Skeletal muscle tissue (tissue), 4 donors: Measurements from ENCODE around the gene PXMP4. TPM values are rescaled to one million over a fixed set of nuclear protein-coding genes. Genes with fewer than 3 reads are reported as not detected.

Source experiments
- H3K27ac ChIP-seq: one replicate; pipeline ENCODE4 v1.7.0; 2013; ENCODE audit warnings: mild to moderate bottlenecking, low read depth, low read length, inconsistent platforms
- H3K27me3 ChIP-seq, 3 donors: one replicate each; pipeline ENCODE4 v1.7.0; 2013; ENCODE audit warnings: low read length in 3 of 3; ENCODE audit not compliant: control insufficient read depth in 3 of 3, insufficient read depth in 3 of 3
- H3K36me3 ChIP-seq, 3 donors: one replicate each; pipeline ENCODE4 v1.7.0; 2013; ENCODE audit warnings: low read length in 3 of 3; ENCODE audit not compliant: control insufficient read depth in 3 of 3, insufficient read depth in 3 of 3
- H3K4me1 ChIP-seq, 3 donors: one replicate each; pipeline ENCODE4 v1.7.0; 2013; ENCODE audit warnings: low read length in 3 of 3, mild to moderate bottlenecking in 3 of 3; ENCODE audit not compliant: control insufficient read depth in 3 of 3, insufficient read depth in 3 of 3
- H3K4me3 ChIP-seq, 3 donors: one replicate each; pipeline ENCODE4 v1.7.0; 2013; ENCODE audit warnings: low read length in 3 of 3
- H3K9ac ChIP-seq, 3 donors: one replicate each; pipeline ENCODE4 v1.7.0; 2013; ENCODE audit warnings: low read length in 3 of 3, mild to moderate bottlenecking in 3 of 3, moderate library complexity in 2 of 3, low read depth in 1 of 3
- H3K9me3 ChIP-seq, 3 donors: one replicate each; pipeline ENCODE4 v1.7.0; 2013; ENCODE audit warnings: low read length in 3 of 3; ENCODE audit not compliant: control insufficient read depth in 3 of 3
- total RNA-seq: library from RNA; depleted of rRNA; stranded (reverse); fragments of >200 nt; gene quantifications from one replicate; pipeline ENCODE4 v1.2.3, GENCODE V29; 2014
- donor health status: Osteomylitis.

PXMP4 gene
- total RNA-seq, 1 donor from 2014 or later = 7.3 TPM

- Histone ChIP-seq H3K4me1 (peaks cover 11 to 16% (median 13%) of the 10 kb centered on the region in 3 donors), H3K27ac (peak overlapping the region; percentile 25), H3K9ac (peak overlapping the region in 2 of 3 donors; percentile 11 to 20)
These were observed 13.8 kb upstream of the PXMP4 start for GRCh38 chr20:33733654-33734576.

GRCh38 chr20:33732166-33732970 lies 12.3 kb upstream of the PXMP4 start:
- Histone ChIP-seq H3K36me3 (peaks cover 0 to 4% (median 0%) of the 10 kb centered on the region in 3 donors), H3K9ac (peak overlapping the region; percentile 58 to 86 (median 67)), H3K4me1 (peaks cover 11 to 16% (median 13%) of the 10 kb centered on the region in 3 donors)

More at GRCh38 chr20:33733654-33734576, 13.8 kb upstream of the PXMP4 start:
- Histone ChIP-seq H3K9me3 (peaks cover 4 to 6% (median 5%) of the 10 kb centered on the region in 3 donors), H3K27me3 (no peaks in the 10 kb centered on the region), H3K36me3 (peaks cover 0 to 4% (median 0%) of the 10 kb centered on the region in 3 donors), H3K4me3 (no peak overlapping the region)

GRCh38 chr20:33731693-33732165 lies 11.6 kb upstream of the PXMP4 start, which contains the start of gene ZNF341:
TSS of gene ZNF341 (plus strand) at chr20:33731996. CDS start at chr20:33732022, 26 bp downstream.
- Histone ChIP-seq H3K4me1 (peaks cover 11 to 16% (median 13%) of the 10 kb centered on the region in 3 donors), H3K36me3 (peaks cover 0 to 2% (median 0%) of the 10 kb centered on the region in 3 donors), H3K9ac (peak within 1 kb of the TSS; percentile 68 to 86 (median 74)), H3K27me3 (no peaks in the 10 kb centered on the region), H3K4me3 (peak within 1 kb of the TSS; percentile 78 to 88 (median 82)), H3K27ac (peak within 1 kb of the TSS; percentile 78), H3K9me3 (peaks cover 0 to 1% (median under 1%) of the 10 kb centered on the region in 3 donors)

More at GRCh38 chr20:33732166-33732970, 12.3 kb upstream of the PXMP4 start:
- Histone ChIP-seq H3K27me3 (no peaks in the 10 kb centered on the region), H3K4me3 (peak overlapping the region; percentile 78 to 88 (median 82)), H3K27ac (peak overlapping the region; percentile 73), H3K9me3 (peaks cover 3 to 4% (median 4%) of the 10 kb centered on the region in 3 donors)

DNA sequence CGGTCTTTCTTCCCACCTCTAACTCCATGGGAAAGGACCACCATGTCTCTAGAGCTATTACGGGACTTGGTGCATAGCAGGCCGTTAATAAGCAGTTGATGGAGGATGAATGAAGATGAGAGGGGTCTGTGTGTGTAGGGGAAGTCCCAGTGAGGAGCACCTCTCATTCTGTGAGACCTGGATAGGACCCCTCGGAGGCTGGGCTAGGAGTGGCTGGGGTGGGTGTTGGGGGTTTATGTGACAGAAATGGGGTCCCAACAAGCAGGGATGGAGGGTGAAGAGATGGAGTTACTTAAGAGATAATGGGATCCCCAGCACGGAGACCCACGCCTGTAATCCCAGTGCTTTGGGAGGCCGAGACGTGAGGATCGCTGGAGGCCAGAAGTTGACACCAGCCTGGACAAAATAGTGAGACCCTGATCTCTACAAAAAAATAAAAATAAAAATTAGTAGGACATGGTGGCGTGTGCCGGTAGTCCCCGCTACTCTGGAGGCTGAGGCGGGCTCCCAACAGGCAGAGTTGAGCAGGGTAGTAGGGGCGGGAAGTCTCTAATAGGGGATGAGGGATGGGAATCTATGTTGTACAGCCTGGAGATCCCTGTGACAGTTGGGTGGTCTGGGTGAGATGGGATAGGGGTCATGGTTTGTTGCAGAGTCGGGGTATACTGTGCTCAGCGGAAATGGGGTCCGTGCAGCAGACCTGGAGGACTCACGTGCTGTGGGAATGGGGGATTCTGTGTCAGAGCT lies 11.0 kb upstream of the PXMP4 start:
- no peaks in the 10 kb centered on the region for H3K27me3 ChIP-seq
- peaks cover 11 to 16% (median 13%) of the 10 kb centered on the region in 3 donors for H3K4me1 ChIP-seq
- peak overlapping the region; percentile 68 to 81 (median 74) for H3K9ac ChIP-seq
- H3K4me3 ChIP-seq = peak overlapping the region; percentile 73 to 83 (median 81)
- H3K9me3 ChIP-seq = no peaks in the 10 kb centered on the region
- H3K27ac ChIP-seq = peak overlapping the region; percentile 78
- H3K36me3 ChIP-seq = no peaks in the 10 kb centered on the region

GRCh38 chr20:33729101-33729500 lies 9.0 kb upstream of the PXMP4 start:
- Histone ChIP-seq H3K27ac (no peak overlapping the region), H3K27me3 (no peaks in the 10 kb centered on the region)

GRCh38 chr20:33728463-33728862 lies 8.4 kb upstream of the PXMP4 start:
- Histone ChIP-seq H3K9me3 (no peaks in the 10 kb centered on the region), H3K4me1 (peaks cover 9 to 12% (median 11%) of the 10 kb centered on the region in 3 donors), H3K27me3 (no peaks in the 10 kb centered on the region), H3K36me3 (no peaks in the 10 kb centered on the region), H3K9ac (no peak overlapping the region), H3K4me3 (no peak overlapping the region), H3K27ac (no peak overlapping the region)

More at GRCh38 chr20:33729101-33729500, 9.0 kb upstream of the PXMP4 start:
- H3K36me3 ChIP-seq = no peaks in the 10 kb centered on the region
- H3K4me3 ChIP-seq = no peak overlapping the region
- H3K4me1 ChIP-seq = peaks cover 11 to 15% (median 11%) of the 10 kb centered on the region in 3 donors
- no peak overlapping the region for H3K9ac ChIP-seq
- no peaks in the 10 kb centered on the region for H3K9me3 ChIP-seq

DNA sequence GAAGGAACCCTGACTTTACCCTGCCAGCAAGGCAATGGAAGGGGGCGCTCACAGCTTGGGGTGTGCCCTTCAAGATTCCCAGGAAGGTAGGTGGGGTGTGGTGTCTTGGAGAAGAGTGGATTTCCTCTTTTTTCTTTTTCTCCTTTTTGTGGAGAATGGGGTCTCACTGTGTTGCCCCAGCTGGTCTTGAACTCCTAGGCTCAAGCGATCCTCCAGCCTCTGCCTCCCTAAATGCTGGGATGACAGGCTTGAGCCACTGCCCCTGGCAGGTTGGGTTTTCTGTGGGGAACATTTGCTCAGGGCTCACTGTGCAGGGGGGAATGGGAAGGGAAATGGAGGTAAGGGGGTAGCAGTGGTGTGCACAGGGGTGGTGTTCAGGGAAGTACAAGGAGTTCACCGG lies 7.7 kb upstream of the PXMP4 start:
- Histone ChIP-seq H3K27ac (no peak overlapping the region), H3K36me3 (no peaks in the 10 kb centered on the region)

GRCh38 chr20:33727115-33727479 lies 7.0 kb upstream of the PXMP4 start:
- no peaks in the 10 kb centered on the region for H3K27me3 ChIP-seq
- no peak overlapping the region for H3K9ac ChIP-seq

More for the DNA sequence above, 7.7 kb upstream of the PXMP4 start:
- Histone ChIP-seq H3K27me3 (no peaks in the 10 kb centered on the region), H3K9ac (no peak overlapping the region), H3K9me3 (no peaks in the 10 kb centered on the region), H3K4me3 (no peak overlapping the region), H3K4me1 (peaks cover 7 to 11% (median 10%) of the 10 kb centered on the region in 3 donors)

More at GRCh38 chr20:33727115-33727479, 7.0 kb upstream of the PXMP4 start:
- Histone ChIP-seq H3K36me3 (no peaks in the 10 kb centered on the region), H3K27ac (no peak overlapping the region), H3K4me1 (peaks cover 4 to 5% (median 5%) of the 10 kb centered on the region in 3 donors), H3K4me3 (no peak overlapping the region), H3K9me3 (no peaks in the 10 kb centered on the region)
